HG02678 (cell line): ENCODE data around the gene RNF157.
"Not testable (repeated sequence)": the region's sequence is repeated elsewhere in the genome, so short reads cannot be mapped to it uniquely, and the experiment has no call there.

Source experiments
- ATAC-seq: cut with Tn5 transposase; IDR thresholded peaks from one replicate; pipeline ENCODE4 v1.9.1; 2021; ENCODE audit warnings: mild to moderate bottlenecking, moderate library complexity; ENCODE audit not compliant: unreplicated experiment

The RNF157 gene

GRCh38 chr17:76270770-76271668 lies 30.7 kb upstream of the RNF157 start:
- ATAC-seq, result no peak

GRCh38 chr17:76270127-76270592 lies 29.9 kb upstream of the RNF157 start:
- ATAC-seq, result no peak

GRCh38 chr17:76268991-76269981 lies 29.0 kb upstream of the RNF157 start:
- ATAC-seq, result no peak

GRCh38 chr17:76268015-76268749 lies 27.9 kb upstream of the RNF157 start:
- ATAC-seq, result no peak

- ATAC-seq, result not testable (repeated sequence)
Observed at GRCh38 chr17:76267581-76268001, 27.3 kb upstream of the RNF157 start.

- no peak for ATAC-seq
Observed at GRCh38 chr17:76267051-76267576, 26.8 kb upstream of the RNF157 start.

GRCh38 chr17:76266244-76266938 lies 26.1 kb upstream of the RNF157 start:
- ATAC-seq, result no peak

GRCh38 chr17:76265624-76266243 lies 25.4 kb upstream of the RNF157 start:
- ATAC-seq, result no peak

- ATAC-seq, result peak; percentile 82
Observed at GRCh38 chr17:76264755-76265623, 24.7 kb upstream of the RNF157 start, which contains the start of gene UBALD2. Gene UBALD2, plus strand, starts transcription at chr17:76265348. Its CDS starts 158 bp downstream, at chr17:76265506.

GRCh38 chr17:76264425-76264754 lies 24.1 kb upstream of the RNF157 start:
- no peak for ATAC-seq

- ATAC-seq, result no peak
Observed at GRCh38 chr17:76263896-76264295, 23.6 kb upstream of the RNF157 start.

- ATAC-seq, result no peak
Observed at GRCh38 chr17:76262732-76263344, 22.5 kb upstream of the RNF157 start.

- no peak for ATAC-seq
Observed at GRCh38 chr17:76261421-76262215, 21.3 kb upstream of the RNF157 start.

GRCh38 chr17:76260669-76261068 lies 20.4 kb upstream of the RNF157 start:
- no peak for ATAC-seq

- no peak for ATAC-seq
Observed at GRCh38 chr17:76260220-76260619, 19.9 kb upstream of the RNF157 start.

GRCh38 chr17:76256430-76257050 lies 16.2 kb upstream of the RNF157 start:
- not testable (repeated sequence) for ATAC-seq
